Measurements from ENCODE around the gene CLN5. TPM values are rescaled to one million over a fixed set of nuclear protein-coding genes. Genes with fewer than 3 reads are reported as not detected.

CLN5 gene
- total and polyA plus RNA-seq, 2 of the 13 experiments (the other 11 are each of a cell fraction or from before 2014, with no cell fraction given): 10.1 to 13.7 TPM

DNA sequence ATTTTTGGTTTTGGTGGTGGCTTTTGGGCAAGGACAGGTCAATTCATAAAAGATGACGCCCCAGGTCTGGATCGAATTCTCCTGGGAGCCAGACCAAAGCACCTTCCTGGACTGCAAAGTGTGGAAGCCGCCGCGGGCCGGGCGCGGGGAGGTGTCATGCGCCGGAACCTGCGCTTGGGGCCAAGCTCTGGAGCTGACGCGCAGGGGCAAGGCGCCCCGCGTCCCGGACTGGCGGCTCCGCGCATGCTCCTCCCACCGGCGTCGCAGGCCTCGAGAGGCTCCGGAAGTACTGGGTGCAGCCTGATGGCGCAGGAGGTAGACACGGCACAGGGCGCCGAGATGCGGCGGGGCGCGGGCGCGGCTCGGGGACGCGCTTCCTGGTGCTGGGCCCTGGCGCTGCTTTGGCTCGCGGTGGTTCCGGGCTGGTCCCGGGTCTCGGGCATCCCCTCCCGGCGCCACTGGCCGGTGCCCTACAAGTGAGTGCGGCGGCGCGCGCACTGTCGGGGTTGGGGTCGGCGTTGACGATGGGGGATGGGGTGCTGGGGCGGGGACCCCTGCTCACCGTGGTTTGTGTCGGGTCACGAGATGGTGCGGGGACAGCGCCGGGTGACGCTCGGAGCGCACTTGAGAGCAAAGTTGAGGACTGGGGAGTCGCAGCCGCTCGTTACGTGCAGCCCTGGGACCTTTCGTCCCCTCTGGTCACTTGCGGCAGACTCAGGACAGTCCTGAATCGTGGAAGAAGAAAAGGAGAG lies at the start of gene CLN5 (continued):
- TF ChIP-seq, protein P1, sequence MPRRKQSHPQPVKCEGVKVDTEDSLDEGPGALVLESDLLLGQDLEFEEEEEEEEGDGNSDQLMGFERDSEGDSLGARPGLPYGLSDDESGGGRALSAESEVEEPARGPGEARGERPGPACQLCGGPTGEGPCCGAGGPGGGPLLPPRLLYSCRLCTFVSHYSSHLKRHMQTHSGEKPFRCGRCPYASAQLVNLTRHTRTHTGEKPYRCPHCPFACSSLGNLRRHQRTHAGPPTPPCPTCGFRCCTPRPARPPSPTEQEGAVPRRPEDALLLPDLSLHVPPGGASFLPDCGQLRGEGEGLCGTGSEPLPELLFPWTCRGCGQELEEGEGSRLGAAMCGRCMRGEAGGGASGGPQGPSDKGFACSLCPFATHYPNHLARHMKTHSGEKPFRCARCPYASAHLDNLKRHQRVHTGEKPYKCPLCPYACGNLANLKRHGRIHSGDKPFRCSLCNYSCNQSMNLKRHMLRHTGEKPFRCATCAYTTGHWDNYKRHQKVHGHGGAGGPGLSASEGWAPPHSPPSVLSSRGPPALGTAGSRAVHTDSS (CRISPR knock-in tag; conservative IDR thresholded peaks at IDR 0.05): 0 out of 2 replicates have a peak, but pooled peaks have one; percentile 56
- TF ChIP-seq ATRX (CRISPR knock-in tag; IDR thresholded peaks at IDR 0.05; ENCODE audit: borderline replicate concordance) (no peak), THAP11 (CRISPR knock-in tag; IDR thresholded peaks at IDR 0.05) (peak; percentile 88), NR3C1 (CRISPR knock-in tag; IDR thresholded peaks at IDR 0.05) (no peak), RELA (CRISPR knock-in tag; IDR thresholded peaks at IDR 0.05) (0 out of 2 replicates have a peak, but pooled peaks have one; percentile 36), ZNF652 (CRISPR knock-in tag; IDR thresholded peaks at IDR 0.05; ENCODE audit: borderline replicate concordance, low read depth) (no peak), ZNF558 (CRISPR knock-in tag; IDR thresholded peaks at IDR 0.05; ENCODE audit: borderline replicate concordance) (peak; percentile 65; the same call in 1 of the 2 replicates), MAFF (IDR thresholded peaks at IDR 0.05; ENCODE audit: low read depth, low read length) (no peak), GTF3A (CRISPR knock-in tag; conservative IDR thresholded peaks at IDR 0.05) (0 out of 2 replicates have a peak, but pooled peaks have one; percentile 77), CENPX (CRISPR knock-in tag; IDR thresholded peaks at IDR 0.05) (no peak), MTF1 (CRISPR knock-in tag; IDR thresholded peaks at IDR 0.05) (peak; percentile 55), SAFB2 (CRISPR knock-in tag; IDR thresholded peaks at IDR 0.05; ENCODE audit: borderline replicate concordance, low read depth) (0 out of 2 replicates have a peak, but pooled peaks have one; percentile 56), ZNF367 (CRISPR knock-in tag; IDR thresholded peaks at IDR 0.05; ENCODE audit: borderline replicate concordance) (no peak), TSC22D2 (CRISPR knock-in tag; IDR thresholded peaks at IDR 0.05; ENCODE audit: borderline replicate concordance) (no peak), IKZF4 (CRISPR knock-in tag; IDR thresholded peaks at IDR 0.05; ENCODE audit: borderline replicate concordance, low read depth, not compliant biosample characterization) (no peak)
- TF ChIP-seq, protein P2, sequence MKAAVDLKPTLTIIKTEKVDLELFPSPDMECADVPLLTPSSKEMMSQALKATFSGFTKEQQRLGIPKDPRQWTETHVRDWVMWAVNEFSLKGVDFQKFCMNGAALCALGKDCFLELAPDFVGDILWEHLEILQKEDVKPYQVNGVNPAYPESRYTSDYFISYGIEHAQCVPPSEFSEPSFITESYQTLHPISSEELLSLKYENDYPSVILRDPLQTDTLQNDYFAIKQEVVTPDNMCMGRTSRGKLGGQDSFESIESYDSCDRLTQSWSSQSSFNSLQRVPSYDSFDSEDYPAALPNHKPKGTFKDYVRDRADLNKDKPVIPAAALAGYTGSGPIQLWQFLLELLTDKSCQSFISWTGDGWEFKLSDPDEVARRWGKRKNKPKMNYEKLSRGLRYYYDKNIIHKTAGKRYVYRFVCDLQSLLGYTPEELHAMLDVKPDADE (CRISPR knock-in tag; IDR thresholded peaks at IDR 0.05): no peak
- TF ChIP-seq, protein P3, sequence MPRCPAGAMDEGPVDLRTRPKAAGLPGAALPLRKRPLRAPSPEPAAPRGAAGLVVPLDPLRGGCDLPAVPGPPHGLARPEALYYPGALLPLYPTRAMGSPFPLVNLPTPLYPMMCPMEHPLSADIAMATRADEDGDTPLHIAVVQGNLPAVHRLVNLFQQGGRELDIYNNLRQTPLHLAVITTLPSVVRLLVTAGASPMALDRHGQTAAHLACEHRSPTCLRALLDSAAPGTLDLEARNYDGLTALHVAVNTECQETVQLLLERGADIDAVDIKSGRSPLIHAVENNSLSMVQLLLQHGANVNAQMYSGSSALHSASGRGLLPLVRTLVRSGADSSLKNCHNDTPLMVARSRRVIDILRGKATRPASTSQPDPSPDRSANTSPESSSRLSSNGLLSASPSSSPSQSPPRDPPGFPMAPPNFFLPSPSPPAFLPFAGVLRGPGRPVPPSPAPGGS (CRISPR knock-in tag; IDR thresholded peaks at IDR 0.05): peak; percentile 89
- TF ChIP-seq, protein P4, sequence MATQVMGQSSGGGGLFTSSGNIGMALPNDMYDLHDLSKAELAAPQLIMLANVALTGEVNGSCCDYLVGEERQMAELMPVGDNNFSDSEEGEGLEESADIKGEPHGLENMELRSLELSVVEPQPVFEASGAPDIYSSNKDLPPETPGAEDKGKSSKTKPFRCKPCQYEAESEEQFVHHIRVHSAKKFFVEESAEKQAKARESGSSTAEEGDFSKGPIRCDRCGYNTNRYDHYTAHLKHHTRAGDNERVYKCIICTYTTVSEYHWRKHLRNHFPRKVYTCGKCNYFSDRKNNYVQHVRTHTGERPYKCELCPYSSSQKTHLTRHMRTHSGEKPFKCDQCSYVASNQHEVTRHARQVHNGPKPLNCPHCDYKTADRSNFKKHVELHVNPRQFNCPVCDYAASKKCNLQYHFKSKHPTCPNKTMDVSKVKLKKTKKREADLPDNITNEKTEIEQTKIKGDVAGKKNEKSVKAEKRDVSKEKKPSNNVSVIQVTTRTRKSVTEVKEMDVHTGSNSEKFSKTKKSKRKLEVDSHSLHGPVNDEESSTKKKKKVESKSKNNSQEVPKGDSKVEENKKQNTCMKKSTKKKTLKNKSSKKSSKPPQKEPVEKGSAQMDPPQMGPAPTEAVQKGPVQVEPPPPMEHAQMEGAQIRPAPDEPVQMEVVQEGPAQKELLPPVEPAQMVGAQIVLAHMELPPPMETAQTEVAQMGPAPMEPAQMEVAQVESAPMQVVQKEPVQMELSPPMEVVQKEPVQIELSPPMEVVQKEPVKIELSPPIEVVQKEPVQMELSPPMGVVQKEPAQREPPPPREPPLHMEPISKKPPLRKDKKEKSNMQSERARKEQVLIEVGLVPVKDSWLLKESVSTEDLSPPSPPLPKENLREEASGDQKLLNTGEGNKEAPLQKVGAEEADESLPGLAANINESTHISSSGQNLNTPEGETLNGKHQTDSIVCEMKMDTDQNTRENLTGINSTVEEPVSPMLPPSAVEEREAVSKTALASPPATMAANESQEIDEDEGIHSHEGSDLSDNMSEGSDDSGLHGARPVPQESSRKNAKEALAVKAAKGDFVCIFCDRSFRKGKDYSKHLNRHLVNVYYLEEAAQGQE (IDR thresholded peaks at IDR 0.05; ENCODE audit: borderline replicate concordance in 1 of 2, low read depth in 1 of 2, low read length in 2 of 2): no peak; a peak in 1 of 4 replicates

Measured in HepG2 (cell line).